Activated T-cell treated with anti-CD3 and anti-CD28 coated beads, Interleukin-2, amount 50 U/mL, for 24 hours (primary cell): ENCODE data around the gene RASAL2.
A peak's percentile ranks its signal among the peaks of the same experiment; 100 is the strongest.

Experiments used
- DNase-seq: peaks from one replicate; pipeline ENCODE4 v3.0.0-alpha.2; 2020
- H3K27ac Mint-ChIP-seq: 2 replicates; pipeline ENCODE4 v1.8.0; 2020; ENCODE audit warnings: mild to moderate bottlenecking, mixed read lengths
- H3K27me3 Mint-ChIP-seq: 2 replicates; pipeline ENCODE4 v1.8.0; 2020; ENCODE audit warnings: mixed read lengths
- H3K36me3 Mint-ChIP-seq: 2 replicates; pipeline ENCODE4 v1.8.0; 2020; ENCODE audit warnings: low read depth, mixed read lengths
- H3K4me1 Mint-ChIP-seq: 2 replicates; pipeline ENCODE4 v1.8.0; 2020; ENCODE audit warnings: low read depth, mixed read lengths
- H3K4me3 Mint-ChIP-seq: 2 replicates; pipeline ENCODE4 v1.8.0; 2020; ENCODE audit warnings: mild to moderate bottlenecking, moderate library complexity, mixed read lengths
- H3K9me3 Mint-ChIP-seq: 2 replicates; pipeline ENCODE4 v1.8.0; 2020; ENCODE audit warnings: mixed read lengths

RASAL2 gene

DNA sequence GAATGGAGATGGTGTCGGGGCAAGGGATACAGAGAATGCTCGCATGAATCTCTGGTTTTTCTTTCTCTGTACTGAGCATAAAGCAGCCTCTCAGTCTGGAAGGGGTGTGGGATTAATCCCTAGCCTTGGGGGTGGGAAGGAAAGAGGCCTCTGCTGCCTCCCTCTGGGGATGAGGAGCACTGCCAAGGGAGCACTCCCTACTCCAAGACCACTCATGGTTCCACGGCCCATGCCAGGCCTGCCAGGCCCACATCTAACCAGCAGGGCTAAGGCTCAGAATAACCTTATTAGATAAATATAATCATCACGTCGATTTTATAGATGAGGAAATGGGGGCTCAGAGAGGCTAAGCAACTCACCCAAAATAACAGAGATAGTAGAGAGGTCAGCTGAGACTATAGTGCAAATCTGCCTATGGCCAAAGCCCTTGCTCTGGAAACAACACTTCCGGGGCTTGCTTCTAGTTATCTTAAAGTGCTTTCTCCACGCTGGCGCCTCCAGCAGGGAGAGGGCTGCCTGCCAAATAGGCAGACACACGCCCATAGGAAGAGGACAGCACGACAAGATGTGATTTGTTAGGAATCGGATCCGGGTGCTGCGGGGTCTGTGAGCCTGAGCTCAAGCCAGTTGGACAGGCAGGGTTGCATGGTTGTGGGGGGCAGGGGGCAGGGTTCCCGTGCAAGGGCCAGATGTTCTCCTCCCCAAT lies 419.5 kb downstream of the RASAL2 start:
- no peaks in the 10 kb centered on the region for H3K36me3 Mint-ChIP-seq
- no peak for DNase-seq
- H3K4me1 Mint-ChIP-seq: no peaks in the 10 kb centered on the region
- H3K9me3 Mint-ChIP-seq: no peaks in the 10 kb centered on the region
- no peak overlapping the region for H3K27ac Mint-ChIP-seq
- H3K4me3 Mint-ChIP-seq: no peak overlapping the region
- no peaks in the 10 kb centered on the region for H3K27me3 Mint-ChIP-seq

DNA sequence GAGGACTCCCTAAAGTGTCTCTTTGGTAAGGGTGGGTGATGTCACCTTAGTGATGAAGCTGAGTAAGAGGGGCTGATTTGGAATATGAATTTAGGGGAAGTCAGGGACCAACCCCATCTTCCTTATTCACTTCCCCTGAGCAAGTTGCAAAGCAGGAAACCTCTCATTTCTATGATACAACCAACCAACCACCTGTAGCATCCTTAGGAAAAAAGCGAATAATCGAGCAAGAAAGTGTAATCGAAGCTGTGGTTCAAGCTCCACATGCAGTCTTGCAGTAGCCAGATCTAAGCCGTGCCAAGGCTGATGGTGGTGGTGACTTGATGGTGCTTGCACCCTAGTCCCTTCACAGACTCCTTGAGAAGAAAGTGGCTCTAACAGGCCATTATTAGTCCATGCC lies 422.2 kb downstream of the RASAL2 start:
- H3K36me3 Mint-ChIP-seq: no peaks in the 10 kb centered on the region
- no peaks in the 10 kb centered on the region for H3K4me1 Mint-ChIP-seq
- no peaks in the 10 kb centered on the region for H3K9me3 Mint-ChIP-seq
- no peak overlapping the region for H3K27ac Mint-ChIP-seq
- H3K4me3 Mint-ChIP-seq: no peak overlapping the region
- no peak for DNase-seq
- no peaks in the 10 kb centered on the region for H3K27me3 Mint-ChIP-seq

GRCh38 chr1:178518894-178519293 lies 425.0 kb downstream of the RASAL2 start:
- H3K27ac Mint-ChIP-seq: no peak overlapping the region
- no peaks in the 10 kb centered on the region for H3K9me3 Mint-ChIP-seq

GRCh38 chr1:178520803-178521202 lies 426.9 kb downstream of the RASAL2 start:
- no peak for DNase-seq
- Mint-ChIP-seq H3K36me3 (no peaks in the 10 kb centered on the region), H3K4me3 (no peak overlapping the region), H3K9me3 (no peaks in the 10 kb centered on the region), H3K27ac (no peak overlapping the region), H3K27me3 (no peaks in the 10 kb centered on the region), H3K4me1 (no peaks in the 10 kb centered on the region)

More at GRCh38 chr1:178518894-178519293, 425.0 kb downstream of the RASAL2 start:
- no peaks in the 10 kb centered on the region for H3K4me1 Mint-ChIP-seq
- H3K36me3 Mint-ChIP-seq: no peaks in the 10 kb centered on the region
- H3K4me3 Mint-ChIP-seq: no peak overlapping the region
- no peaks in the 10 kb centered on the region for H3K27me3 Mint-ChIP-seq
- no peak for DNase-seq

GRCh38 chr1:178521241-178521640 lies 427.3 kb downstream of the RASAL2 start:
- no peaks in the 10 kb centered on the region for H3K9me3 Mint-ChIP-seq
- H3K27ac Mint-ChIP-seq: no peak overlapping the region
- no peaks in the 10 kb centered on the region for H3K27me3 Mint-ChIP-seq
- no peak overlapping the region for H3K4me3 Mint-ChIP-seq
- no peak for DNase-seq
- H3K4me1 Mint-ChIP-seq: no peaks in the 10 kb centered on the region
- no peaks in the 10 kb centered on the region for H3K36me3 Mint-ChIP-seq

GRCh38 chr1:178527117-178527516 lies 433.2 kb downstream of the RASAL2 start:
- Mint-ChIP-seq H3K27ac (no peak overlapping the region), H3K27me3 (no peaks in the 10 kb centered on the region), H3K4me1 (peaks cover 2% of the 10 kb centered on the region), H3K9me3 (no peaks in the 10 kb centered on the region), H3K36me3 (no peaks in the 10 kb centered on the region), H3K4me3 (no peak overlapping the region)
- DNase-seq: no peak

GRCh38 chr1:178528228-178528952 lies 434.5 kb downstream of the RASAL2 start:
- Mint-ChIP-seq H3K9me3 (no peaks in the 10 kb centered on the region), H3K36me3 (no peaks in the 10 kb centered on the region), H3K27ac (no peak overlapping the region), H3K4me1 (peaks cover 5% of the 10 kb centered on the region), H3K27me3 (no peaks in the 10 kb centered on the region), H3K4me3 (no peak overlapping the region)
- DNase-seq: peak; percentile 17

GRCh38 chr1:178528953-178529335 lies 435.0 kb downstream of the RASAL2 start:
- no peaks in the 10 kb centered on the region for H3K27me3 Mint-ChIP-seq
- no peak overlapping the region for H3K4me3 Mint-ChIP-seq
- peaks cover 5% of the 10 kb centered on the region for H3K4me1 Mint-ChIP-seq
- H3K27ac Mint-ChIP-seq: no peak overlapping the region
- H3K9me3 Mint-ChIP-seq: no peaks in the 10 kb centered on the region
- no peak for DNase-seq
- no peaks in the 10 kb centered on the region for H3K36me3 Mint-ChIP-seq

GRCh38 chr1:178529364-178530036 lies 435.6 kb downstream of the RASAL2 start:
- H3K27ac Mint-ChIP-seq: no peak overlapping the region
- DNase-seq: no peak
- H3K4me3 Mint-ChIP-seq: no peak overlapping the region
- no peaks in the 10 kb centered on the region for H3K36me3 Mint-ChIP-seq
- no peaks in the 10 kb centered on the region for H3K27me3 Mint-ChIP-seq
- peaks cover 5% of the 10 kb centered on the region for H3K4me1 Mint-ChIP-seq
- no peaks in the 10 kb centered on the region for H3K9me3 Mint-ChIP-seq

GRCh38 chr1:178530037-178530402 lies 436.1 kb downstream of the RASAL2 start:
- Mint-ChIP-seq H3K27ac (no peak overlapping the region), H3K4me1 (peaks cover 5% of the 10 kb centered on the region), H3K4me3 (no peak overlapping the region), H3K9me3 (no peaks in the 10 kb centered on the region), H3K27me3 (no peaks in the 10 kb centered on the region), H3K36me3 (no peaks in the 10 kb centered on the region)
- no peak for DNase-seq

- H3K4me3 Mint-ChIP-seq: no peak overlapping the region
- no peaks in the 10 kb centered on the region for H3K36me3 Mint-ChIP-seq
- peaks cover 5% of the 10 kb centered on the region for H3K4me1 Mint-ChIP-seq
- no peak for DNase-seq
- no peaks in the 10 kb centered on the region for H3K9me3 Mint-ChIP-seq
- no peak overlapping the region for H3K27ac Mint-ChIP-seq
- no peaks in the 10 kb centered on the region for H3K27me3 Mint-ChIP-seq
These were observed 436.6 kb downstream of the RASAL2 start for GRCh38 chr1:178530502-178530901.

GRCh38 chr1:178531887-178532286 lies 438.0 kb downstream of the RASAL2 start:
- H3K9me3 Mint-ChIP-seq: no peaks in the 10 kb centered on the region
- DNase-seq: no peak
- no peaks in the 10 kb centered on the region for H3K36me3 Mint-ChIP-seq
- H3K4me3 Mint-ChIP-seq: no peak overlapping the region
- H3K27me3 Mint-ChIP-seq: no peaks in the 10 kb centered on the region
- H3K27ac Mint-ChIP-seq: no peak overlapping the region
- H3K4me1 Mint-ChIP-seq: peaks cover 5% of the 10 kb centered on the region

- Mint-ChIP-seq H3K9me3 (no peaks in the 10 kb centered on the region), H3K36me3 (no peaks in the 10 kb centered on the region), H3K27me3 (no peaks in the 10 kb centered on the region), H3K27ac (no peak overlapping the region), H3K4me3 (no peak overlapping the region), H3K4me1 (peaks cover 5% of the 10 kb centered on the region)
- peak; percentile 85 for DNase-seq
These were observed 438.5 kb downstream of the RASAL2 start for GRCh38 chr1:178532392-178532791.

DNA sequence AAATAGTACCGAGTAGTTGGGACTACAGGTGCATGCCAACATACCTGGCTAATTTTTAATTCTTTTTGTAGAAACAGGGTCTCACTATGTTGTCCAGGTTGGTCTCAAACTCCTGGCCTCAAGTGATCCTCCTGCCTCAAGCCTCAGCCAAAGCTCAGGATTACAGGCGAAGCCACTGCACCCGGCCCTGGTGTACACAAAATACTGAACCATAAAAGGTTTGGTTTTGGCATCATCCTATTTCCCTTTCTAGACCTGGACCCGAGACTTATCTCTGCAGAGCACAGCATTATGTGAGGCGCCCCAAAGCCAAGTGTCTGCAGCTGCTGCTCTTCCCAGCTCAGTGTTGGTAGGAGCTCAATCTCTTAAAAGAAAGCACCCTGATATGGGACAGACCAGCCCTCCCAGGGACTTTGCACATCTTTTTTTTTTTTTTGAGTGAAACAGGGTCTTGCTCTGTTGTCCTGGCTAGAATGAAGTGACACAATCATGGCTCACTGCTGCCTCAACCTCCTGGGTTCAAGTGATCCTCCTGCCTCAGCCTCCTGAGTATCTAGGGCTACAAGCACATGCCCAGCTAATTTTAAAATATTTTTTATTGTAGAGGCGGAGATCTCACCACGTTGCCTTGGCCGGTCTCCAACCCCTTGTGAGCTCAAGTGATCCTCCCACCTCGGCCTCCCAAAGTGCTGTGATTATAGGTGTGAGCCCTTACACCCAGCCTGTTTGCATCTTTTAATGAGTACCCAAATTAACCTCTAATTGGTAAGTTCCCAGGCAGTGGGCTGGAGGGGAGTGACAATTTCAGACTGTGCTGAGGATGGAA lies 439.4 kb downstream of the RASAL2 start:
- Mint-ChIP-seq H3K4me3 (no peak overlapping the region), H3K36me3 (no peaks in the 10 kb centered on the region), H3K27me3 (no peaks in the 10 kb centered on the region), H3K27ac (no peak overlapping the region), H3K4me1 (peaks cover 5% of the 10 kb centered on the region), H3K9me3 (no peaks in the 10 kb centered on the region)
- no peak for DNase-seq
